IMR-90 (cell line): ENCODE data around the gene FFAR3. TPM values are rescaled to one million over a fixed set of nuclear protein-coding genes. Genes with fewer than 3 reads are reported as not detected.

Source experiments
- ATAC-seq: fragments of 200-7000 bp; cut with Tn5 transposase; 2 replicates; pipeline ENCODE4 v1.9.1; 2020; ENCODE audit warnings: low read depth, mild to moderate bottlenecking, moderate library complexity
- BruUV-seq: library from RNA; stranded (reverse); fragments of 400-500 nt; replicated peaks from 2 replicates; lab custom pipeline; 2021; lab: Mats Ljungman, UMichigan
- CTCF ChIA-PET: fragments of 300-600 bp; formaldehyde crosslinking; extraction: SDS; loops from one replicate; lab custom pipeline; 2021; ENCODE audit warnings: antibody characterized with exemption; lab: Yijun Ruan, JAX
- POLR2A ChIA-PET: fragments of 300-600 bp; sonication (Branson Sonifier 250); formaldehyde crosslinking; loops from one replicate; lab custom pipeline; 2022; ENCODE audit warnings: antibody characterized with exemption; ENCODE audit not compliant: unreplicated experiment; lab: Charles Lee
- DNase-seq: peaks from one replicate; pipeline ENCODE4 v3.0.0; 2013
- H2AFZ ChIP-seq: replicated peaks from 2 replicates; pipeline ENCODE3; 2013; ENCODE audit warnings: low read length, mild to moderate bottlenecking; ENCODE audit not compliant: poor library complexity
- H2AK5ac ChIP-seq: 2 replicates; pipeline ENCODE4 v1.6.1; 2013; ENCODE audit warnings: low read depth, low read length, inconsistent platforms
- H2AK9ac ChIP-seq: replicated peaks from 2 replicates; pipeline ENCODE3; 2013; ENCODE audit warnings: mild to moderate bottlenecking, low read depth, low read length, moderate library complexity; ENCODE audit not compliant: poor library complexity
- H2BK120ac ChIP-seq: 2 replicates; pipeline ENCODE4 v1.6.1; 2013; ENCODE audit warnings: low read depth, low read length, inconsistent platforms
- H2BK15ac ChIP-seq: 3 replicates; pipeline ENCODE4 v1.6.1; 2013; ENCODE audit warnings: low read depth, low read length, inconsistent platforms
- H2BK20ac ChIP-seq: 2 replicates; pipeline ENCODE4 v1.6.1; 2013; ENCODE audit warnings: low read depth, mild to moderate bottlenecking, inconsistent platforms, low read length, moderate library complexity
- H2BK5ac ChIP-seq: 2 replicates; pipeline ENCODE4 v1.6.1; 2013; ENCODE audit warnings: mild to moderate bottlenecking, low read depth, low read length, inconsistent platforms; ENCODE audit not compliant: poor library complexity, severe bottlenecking
- H3K14ac ChIP-seq: replicated peaks from 2 replicates; pipeline ENCODE4 v1.6.1; 2013; ENCODE audit warnings: low read depth, low read length, inconsistent platforms
- H3K18ac ChIP-seq: 2 replicates; pipeline ENCODE4 v1.6.1; 2013; ENCODE audit warnings: low read depth, low read length, control low read depth
- H3K23ac ChIP-seq: 2 replicates; pipeline ENCODE4 v1.6.1; 2013; ENCODE audit warnings: low read depth, low read length, inconsistent platforms
- H3K27ac ChIP-seq: 2 replicates; pipeline ENCODE4 v1.5.1; 2013; ENCODE audit warnings: mild to moderate bottlenecking, control low read depth, low read length; ENCODE audit not compliant: insufficient read depth
- H3K27me3 ChIP-seq: 2 replicates; pipeline ENCODE4 v1.6.1; 2013; ENCODE audit warnings: low read length; ENCODE audit not compliant: control insufficient read depth, insufficient read depth
- H3K36me3 ChIP-seq: 2 replicates; pipeline ENCODE4 v1.6.1; 2013; ENCODE audit warnings: low read length, mixed read lengths; ENCODE audit not compliant: control insufficient read depth, insufficient read depth
- H3K4ac ChIP-seq: 2 replicates; pipeline ENCODE4 v1.6.1; 2013; ENCODE audit warnings: low read depth, low read length, inconsistent platforms
- H3K4me1 ChIP-seq: 2 replicates; pipeline ENCODE4 v1.6.1; 2013; ENCODE audit warnings: low read length, mixed read lengths; ENCODE audit not compliant: control insufficient read depth, insufficient read depth
- H3K4me2 ChIP-seq: 2 replicates; pipeline ENCODE4 v1.6.1; 2013; ENCODE audit warnings: low read depth, mild to moderate bottlenecking, control low read depth, low read length, moderate library complexity
- H3K4me3 ChIP-seq: 2 replicates; pipeline ENCODE4 v1.5.1; 2013; ENCODE audit warnings: low read depth, mild to moderate bottlenecking, control low read depth, low read length, moderate library complexity; ENCODE audit not compliant: insufficient read depth
- H3K56ac ChIP-seq: 2 replicates; pipeline ENCODE4 v1.6.1; 2013; ENCODE audit warnings: low read length, inconsistent platforms; ENCODE audit not compliant: insufficient read depth; ENCODE audit errors: extremely low read depth
- H3K79me1 ChIP-seq, 2 experiments: 2 replicates each; pipeline ENCODE4 v1.6.1; 2013; ENCODE audit warnings: low read length in 2 of 2, inconsistent platforms in 1 of 2, low read depth in 1 of 2
- H3K9ac ChIP-seq: 2 replicates; pipeline ENCODE4 v1.6.1; 2013; ENCODE audit warnings: low read depth, low read length, control low read depth
- H3K9me1 ChIP-seq: 2 replicates; pipeline ENCODE4 v1.6.1; 2013; ENCODE audit warnings: low read length, inconsistent platforms; ENCODE audit not compliant: insufficient read depth
- H3K9me3 ChIP-seq: 2 replicates; pipeline ENCODE4 v1.6.1; 2013; ENCODE audit warnings: low read length; ENCODE audit not compliant: control insufficient read depth, insufficient read depth
- H4K20me1 ChIP-seq: 2 replicates; pipeline ENCODE4 v1.6.1; 2013; ENCODE audit warnings: low read length, inconsistent platforms; ENCODE audit not compliant: insufficient read depth
- H4K5ac ChIP-seq: 2 replicates; pipeline ENCODE4 v1.6.1; 2013; ENCODE audit warnings: mild to moderate bottlenecking, low read depth, low read length, control low read depth
- H4K8ac ChIP-seq, 2 experiments: 2 replicates each; pipeline ENCODE4 v1.6.1; 2013; ENCODE audit warnings: low read depth in 2 of 2, low read length in 2 of 2, control low read depth in 1 of 2, inconsistent platforms in 1 of 2
- H4K91ac ChIP-seq: 2 replicates; pipeline ENCODE4 v1.6.1; 2013; ENCODE audit warnings: low read depth, low read length, inconsistent platforms; ENCODE audit not compliant: insufficient read depth
- BHLHE40 ChIP-seq: fragments of 150-350 bp; IDR thresholded peaks from 2 replicates; pipeline ENCODE4 v1.6.1; 2016; ENCODE audit warnings: mild to moderate bottlenecking, low read depth, low read length
- CEBPB ChIP-seq: IDR thresholded peaks from 2 replicates; pipeline ENCODE4 v1.6.1; 2012; ENCODE audit warnings: low read depth, low read length, improper control_type of control experiment
- CHD1 ChIP-seq: IDR thresholded peaks from 2 replicates; pipeline ENCODE4 v1.6.1; 2012; ENCODE audit warnings: low read depth, low read length, improper control_type of control experiment
- CTCF ChIP-seq: conservative IDR thresholded peaks from 2 replicates; pipeline ENCODE4 v1.5.1; 2012; ENCODE audit warnings: mild to moderate bottlenecking, low read depth, low read length, improper control_type of control experiment
- ELK1 ChIP-seq: fragments of 150-350 bp; IDR thresholded peaks from 2 replicates; pipeline ENCODE4 v1.6.1; 2016; ENCODE audit warnings: low read depth, mild to moderate bottlenecking, low read length, moderate library complexity, borderline replicate concordance
- FOS ChIP-seq: fragments of 150-350 bp; IDR thresholded peaks from 2 replicates; pipeline ENCODE4 v1.6.1; 2016; ENCODE audit warnings: low read depth, low read length
- MAFK ChIP-seq: IDR thresholded peaks from 2 replicates; pipeline ENCODE4 v1.6.1; 2012; ENCODE audit warnings: low read depth, low read length, improper control_type of control experiment
- MAZ ChIP-seq: IDR thresholded peaks from 2 replicates; pipeline ENCODE4 v1.6.1; 2012; ENCODE audit warnings: low read depth, mild to moderate bottlenecking, low read length, improper control_type of control experiment, moderate library complexity, borderline replicate concordance
- MXI1 ChIP-seq: IDR thresholded peaks from 2 replicates; pipeline ENCODE4 v1.6.1; 2012; ENCODE audit warnings: low read depth, mild to moderate bottlenecking, low read length, moderate library complexity, borderline replicate concordance
- NFE2L2 ChIP-seq: fragments of 150-350 bp; IDR thresholded peaks from 2 replicates; pipeline ENCODE4 v1.6.1; 2016; ENCODE audit warnings: low read depth, mild to moderate bottlenecking, low read length
- POLR2A ChIP-seq: IDR thresholded peaks from 2 replicates; pipeline ENCODE4 v1.6.1; 2012; ENCODE audit warnings: mild to moderate bottlenecking, low read depth, low read length
- RAD21 ChIP-seq: IDR thresholded peaks from 2 replicates; pipeline ENCODE4 v1.6.1; 2012; ENCODE audit warnings: low read length, improper control_type of control experiment
- RCOR1 ChIP-seq: IDR thresholded peaks from 2 replicates; pipeline ENCODE4 v1.6.1; 2012; ENCODE audit warnings: mild to moderate bottlenecking, low read length, improper control_type of control experiment; ENCODE audit not compliant: insufficient replicate concordance
- RFX5 ChIP-seq: IDR thresholded peaks from 2 replicates; pipeline ENCODE4 v1.8.0; 2012; ENCODE audit warnings: low read depth, mild to moderate bottlenecking, low read length, moderate library complexity
- SMC3 ChIP-seq: fragments of 150-350 bp; IDR thresholded peaks from 2 replicates; pipeline ENCODE4 v1.6.1; 2016; ENCODE audit warnings: low read depth, mild to moderate bottlenecking, antibody characterized with exemption, low read length, moderate library complexity
- USF2 ChIP-seq: fragments of 150-350 bp; IDR thresholded peaks from 2 replicates; pipeline ENCODE4 v1.6.1; 2017; ENCODE audit warnings: mild to moderate bottlenecking, antibody characterized with exemption, low read length, low read depth
- WGBS, 2 experiments: methylation state at CpG; one replicate each; pipeline versions ENCODE4 v1.1.5 to v1.1.7; 2013; ENCODE audit warnings: missing lambda C conversion rate in 2 of 2; ENCODE audit not compliant: insufficient read length in 1 of 2; ENCODE audit errors: extremely low coverage in 2 of 2; 5-methylcytosine and 5-hydroxymethylcytosine counted together
- dilution Hi-C: fragments of 300-500 bp; cut with HindIII; formaldehyde crosslinking; loops from one replicate; pipeline ENCODE4 v1.14.3; 2018; ENCODE audit warnings: low sequenced_read_pairs; ENCODE audit not compliant: unreplicated experiment
- in situ Hi-C: fragments of 300-500 bp; cut with MboI; formaldehyde crosslinking; loops from 3 replicates; pipeline ENCODE4 v1.14.3; 2019; ENCODE audit warnings: low sequenced_read_pairs, inconsistent platforms, mixed read lengths
- intact Hi-C: fragments of 100-400 bp; cut with micrococcal nuclease; formaldehyde crosslinking; loops from 2 replicates; pipeline ENCODE4 v1.10.0; 2022
- polyA plus RNA-seq, 3 experiments: library from polyadenylated mRNA; depleted of rRNA; stranded (reverse); fragments of >200 nt; gene quantifications; 2 replicates each; pipeline ENCODE4 v1.2.3, GENCODE V29; 2012; ENCODE audit warnings: low replicate concordance in 1 of 3
- total RNA-seq: library from RNA; depleted of rRNA; stranded (reverse); fragments of >200 nt; gene quantifications from 2 replicates; pipeline ENCODE4 v1.2.3, GENCODE V29; 2012

FFAR3 gene
- total and polyA plus RNA-seq, 2 of the 4 experiments (the other 2 are of a cell fraction), result not detected

GRCh38 chr19:35399231-35399630, 41.0 kb downstream of the FFAR3 start:
- no peak overlapping the region for H3K4me3 ChIP-seq
- no peak for ATAC-seq
- no peak overlapping the region for H2BK20ac ChIP-seq
- no peak overlapping the region for H2AK9ac ChIP-seq
- H2BK15ac ChIP-seq, result no peak overlapping the region
- no peak overlapping the region for H3K4me2 ChIP-seq
- H3K14ac ChIP-seq, result no peak overlapping the region
- H4K20me1 ChIP-seq, result no peaks in the 10 kb centered on the region
- no peak overlapping the region for H2BK5ac ChIP-seq
- DNase-seq, result no peak
- BruUV-seq, result no TSS peak
- H3K9me3 ChIP-seq, result no peaks in the 10 kb centered on the region
- TF ChIP-seq MAZ, result no peak
- no peak for TF ChIP-seq POLR2A
- no peak for TF ChIP-seq SMC3
- no peak for TF ChIP-seq BHLHE40
- no peak for TF ChIP-seq RAD21
- no peak for TF ChIP-seq CEBPB
- TF ChIP-seq ELK1, result no peak
- no peak for TF ChIP-seq RFX5
- no peak for TF ChIP-seq NFE2L2
- no peak for TF ChIP-seq USF2
- TF ChIP-seq CHD1, result no peak
- no peak for TF ChIP-seq MXI1
- TF ChIP-seq CTCF, result no peak
- TF ChIP-seq MAFK, result no peak
- TF ChIP-seq RCOR1, result no peak
- TF ChIP-seq FOS, result no peak
- no peak overlapping the region for H3K27ac ChIP-seq
- H2AK5ac ChIP-seq, result no peak overlapping the region
- no peak overlapping the region for H2AFZ ChIP-seq
- H4K8ac ChIP-seq, result no peak overlapping the region
- no peak overlapping the region for H3K9ac ChIP-seq
- H3K23ac ChIP-seq, result no peak overlapping the region
- H3K18ac ChIP-seq, result no peak overlapping the region
- no peaks in the 10 kb centered on the region for H3K9me1 ChIP-seq
- in situ Hi-C loops (no loop called here), intact Hi-C loops (no loop called here), dilution Hi-C loops (no loop called here)
- H3K4ac ChIP-seq, result no peak overlapping the region
- no peaks in the 10 kb centered on the region for H3K36me3 ChIP-seq
- no peak overlapping the region for H3K56ac ChIP-seq
- POLR2A ChIA-PET, result no interaction called here
- no CpG with 5 or more reads among the region's 4 CpGs for WGBS, 2 experiments
- H3K79me1 ChIP-seq, result no peaks in the 10 kb centered on the region
- peaks cover 1% of the 10 kb centered on the region; the same call in 1 of the 2 replicates for H3K27me3 ChIP-seq
- H3K4me1 ChIP-seq, result no peaks in the 10 kb centered on the region
- no peak overlapping the region for H4K5ac ChIP-seq
- H2BK120ac ChIP-seq, result no peak overlapping the region
- H4K91ac ChIP-seq, result no peak overlapping the region
- CTCF ChIA-PET, result interaction anchor here (0.7 kb wide), 1 partner anchor 245 kb away, joined by 3 read pairs; no protein-coding TSS in a partner anchor
